Measurements from ENCODE around the gene ARHGAP29.

ARHGAP29 gene

DNA sequence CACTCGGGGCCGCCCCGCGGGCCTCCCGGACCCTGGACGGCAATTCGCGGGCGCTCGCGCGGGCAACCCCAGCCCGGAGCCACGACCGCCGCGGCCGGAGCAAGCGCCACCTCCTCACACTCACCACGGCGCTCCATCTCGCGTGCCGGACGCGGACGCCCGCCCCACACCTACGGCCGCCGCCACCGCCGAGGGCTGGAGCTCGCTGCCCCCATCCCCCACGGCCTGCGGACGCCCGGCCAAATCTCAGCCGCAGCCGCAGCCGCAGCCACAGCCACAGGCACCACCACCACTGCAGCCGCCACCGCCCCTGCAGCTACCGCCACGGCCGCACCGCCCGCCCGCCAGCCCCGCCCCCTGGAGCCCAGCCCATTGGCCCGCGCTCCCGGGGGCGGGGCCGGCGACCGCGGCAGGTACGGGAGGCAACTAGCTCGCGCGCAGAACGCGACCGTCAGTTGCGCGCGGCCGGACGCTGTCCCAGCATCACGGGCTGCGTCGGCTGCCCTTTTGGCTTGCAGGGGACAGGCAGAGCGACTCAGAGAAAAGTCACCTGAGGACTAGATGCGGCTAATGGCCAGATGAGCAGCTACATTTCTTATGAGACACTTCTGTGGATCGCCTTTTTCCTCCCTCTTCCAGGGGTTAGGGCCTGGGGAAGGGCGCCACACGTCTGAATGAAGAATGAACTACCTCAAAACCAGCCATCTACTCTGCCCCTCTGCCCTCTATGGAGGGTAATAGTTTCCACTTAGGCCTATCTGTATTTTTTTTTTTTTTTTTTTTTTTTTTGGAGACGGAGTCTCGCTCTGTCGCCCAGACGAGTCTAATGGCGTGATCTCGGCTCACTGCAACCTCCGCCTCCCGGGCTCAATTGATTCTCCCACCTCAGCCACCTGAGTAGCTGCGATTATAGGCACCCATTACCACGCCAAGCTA, at the start of gene ARHGAP29:
Gene ARHGAP29, minus strand, starts transcription at position 294 of the 936 bp plus-strand sequence. CDS start 5,973 bp downstream, outside the sequence.
- peak in 1 of 2 donors; percentile 18 for DNase-seq (ENCODE audit: low read depth in 2 of 2)

DNA sequence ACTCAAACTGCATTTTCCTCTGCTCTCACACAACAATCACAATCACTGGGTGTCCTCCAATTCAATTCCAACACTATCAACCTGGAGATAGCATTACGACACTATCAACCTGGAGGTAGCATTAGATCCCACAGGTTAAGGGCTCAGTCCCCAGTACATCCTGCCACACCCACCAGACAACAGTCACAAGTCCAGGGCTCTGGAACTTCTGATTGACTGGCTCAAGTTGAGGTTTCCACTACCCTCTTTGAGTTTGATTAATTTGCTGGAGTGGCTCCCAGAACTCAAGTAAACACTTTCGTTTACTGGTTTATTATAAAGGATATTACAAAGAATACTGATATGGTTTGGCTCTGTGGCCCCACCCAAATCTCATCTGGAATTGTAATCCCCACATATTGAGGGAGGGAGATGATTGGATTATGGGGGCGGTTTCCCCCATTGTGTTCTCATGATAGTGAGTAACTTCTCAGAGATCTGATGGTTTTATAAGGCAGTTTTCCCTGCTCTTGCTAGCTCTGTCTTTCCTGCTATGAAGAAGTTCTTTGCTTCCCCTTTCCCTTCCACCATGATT, 49.6 kb upstream of the ARHGAP29 start:
- no peak for DNase-seq (ENCODE audit: low read depth in 2 of 2)

- no peak for DNase-seq (ENCODE audit: low read depth in 2 of 2)
Measured at GRCh38 chr1:94285031-94285654, 47.8 kb upstream of the ARHGAP29 start.

DNA sequence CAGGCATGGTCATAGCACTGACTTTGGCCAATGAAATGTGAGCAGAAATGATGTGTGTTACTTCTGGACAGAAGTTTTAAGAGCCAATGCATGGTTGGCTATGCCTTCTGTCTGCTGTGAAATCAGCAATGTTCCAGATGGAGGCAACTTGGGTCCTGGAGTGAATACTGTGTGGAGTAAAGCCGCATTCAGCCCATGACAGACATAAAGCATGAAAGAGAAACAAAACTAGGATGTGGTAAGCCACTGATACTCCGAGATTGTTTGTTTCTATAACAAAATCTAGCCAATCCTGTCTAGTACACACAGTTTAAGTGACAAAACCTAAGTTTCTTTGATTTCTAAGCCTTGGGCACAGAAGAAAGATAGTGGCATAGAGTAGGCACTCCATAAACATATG, 47.1 kb upstream of the ARHGAP29 start:
- no peak for DNase-seq (ENCODE audit: low read depth in 2 of 2)

DNA sequence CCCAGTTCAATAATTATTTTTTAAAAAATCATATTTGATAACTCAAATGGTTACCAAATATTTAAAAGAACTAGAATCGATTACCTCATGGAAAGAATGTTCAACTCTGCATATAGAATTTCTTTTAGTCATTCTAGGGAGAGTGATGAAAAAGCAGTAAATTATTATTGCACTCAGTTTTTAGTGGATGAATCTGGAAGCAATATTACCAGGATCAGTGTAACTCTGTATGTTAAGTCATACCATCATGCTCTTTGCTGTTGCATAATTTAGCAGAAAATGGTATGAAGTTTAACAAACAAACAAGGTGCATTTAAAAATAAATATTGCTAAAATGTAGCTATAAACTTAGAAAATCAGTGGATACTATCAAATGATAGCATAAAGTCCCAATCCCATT, 46.1 kb upstream of the ARHGAP29 start:
- DNase-seq (ENCODE audit: low read depth in 2 of 2), result no peak

DNA sequence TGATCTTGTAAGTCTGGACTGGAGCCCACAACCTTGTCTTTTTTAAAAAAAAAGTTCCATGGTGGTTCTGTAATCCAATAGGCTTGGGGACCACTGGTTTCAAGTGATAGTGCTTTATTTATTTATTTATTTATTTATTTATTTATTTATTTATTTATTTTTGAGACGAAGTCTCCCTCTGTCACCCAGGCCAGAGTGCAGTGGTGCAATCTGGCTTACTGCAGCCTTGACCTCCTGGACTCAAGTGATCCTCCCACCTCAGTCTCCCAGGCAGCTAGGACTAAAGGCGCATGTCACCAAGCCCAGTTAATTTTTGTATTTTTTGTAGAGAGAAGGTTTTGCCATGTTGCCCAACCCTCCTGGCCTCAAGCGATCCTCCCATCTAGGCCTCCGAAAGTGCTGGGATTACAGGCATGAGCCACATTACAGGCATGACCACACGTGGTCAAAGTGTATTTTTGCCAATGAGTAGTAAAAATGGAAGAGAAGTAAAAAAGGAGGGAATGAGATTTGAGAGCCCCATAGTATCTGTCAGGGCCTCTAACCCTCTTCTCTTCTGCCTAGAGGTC, 44.8 kb upstream of the ARHGAP29 start:
- no peak for DNase-seq (ENCODE audit: low read depth in 2 of 2)

- no peak for DNase-seq (ENCODE audit: low read depth in 2 of 2)
Measured at GRCh38 chr1:94281361-94282142, 44.2 kb upstream of the ARHGAP29 start.

- no peak for DNase-seq (ENCODE audit: low read depth in 2 of 2)
Measured at GRCh38 chr1:94280541-94280940, 43.2 kb upstream of the ARHGAP29 start.

DNA sequence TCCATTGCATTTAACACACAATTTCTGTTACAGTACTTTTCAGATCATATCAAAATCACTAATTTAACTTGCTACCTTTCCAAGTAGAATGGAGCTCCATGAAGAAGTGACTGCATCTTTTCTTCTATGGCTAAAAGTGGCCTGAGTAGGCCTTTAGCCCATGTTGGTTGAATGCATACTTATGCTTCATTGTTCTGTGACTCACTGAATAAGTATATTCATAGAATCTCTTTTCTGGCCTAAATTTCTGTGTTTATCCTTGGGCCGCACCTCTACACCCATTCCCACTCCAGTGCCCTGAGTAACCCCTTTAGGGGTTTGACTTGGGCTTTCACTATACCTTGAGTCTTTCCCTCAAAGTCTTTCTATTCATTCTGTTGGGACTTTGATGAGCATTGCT, 42.1 kb upstream of the ARHGAP29 start:
- no peak for DNase-seq (ENCODE audit: low read depth in 2 of 2)

DNA sequence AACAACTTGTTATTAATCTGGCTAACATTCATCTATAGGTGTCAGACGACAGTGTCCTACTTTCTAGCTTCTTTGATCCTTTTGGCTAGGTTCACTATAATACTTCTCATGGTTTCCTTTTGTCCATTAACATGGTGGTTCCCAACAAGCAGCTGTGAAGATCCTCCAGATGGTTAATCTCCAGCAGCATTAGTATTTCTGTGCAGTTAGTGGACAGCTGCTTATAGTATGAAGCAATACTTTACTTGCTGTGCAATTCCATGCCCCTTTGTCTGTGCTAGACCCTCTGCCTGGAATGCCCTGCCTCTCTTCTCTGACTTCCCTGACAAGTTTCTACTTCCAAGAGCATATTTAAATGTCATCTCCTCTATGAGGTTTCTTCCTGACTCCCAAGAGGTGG, 41.7 kb upstream of the ARHGAP29 start:
- no peak for DNase-seq (ENCODE audit: low read depth in 2 of 2)

DNA sequence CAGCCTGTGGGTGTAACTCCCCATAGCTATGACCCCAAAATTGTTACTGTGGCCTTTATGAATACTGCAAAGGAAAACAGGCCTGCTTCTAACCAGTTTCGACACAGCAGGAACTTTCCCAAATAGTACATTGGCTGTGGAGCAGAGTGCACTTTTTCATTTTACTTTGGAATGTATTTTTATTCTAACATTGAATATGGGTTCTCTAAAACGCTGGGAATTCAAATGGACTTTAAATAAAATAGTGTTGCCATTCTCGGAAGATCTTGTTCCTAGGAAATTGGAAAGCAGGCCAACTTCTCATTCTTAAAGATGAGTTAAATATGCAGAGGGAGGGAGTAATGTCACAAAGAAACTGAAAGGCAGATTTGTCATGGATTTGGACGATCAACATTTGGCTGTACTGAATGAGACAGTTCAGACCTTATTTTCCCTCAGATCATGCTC, 39.6 kb upstream of the ARHGAP29 start:
- no peak for DNase-seq (ENCODE audit: low read depth in 2 of 2)

- no peak for DNase-seq (ENCODE audit: low read depth in 2 of 2)
Measured at GRCh38 chr1:94275083-94275482, 37.7 kb upstream of the ARHGAP29 start.

GRCh38 chr1:94274561-94274960, 37.2 kb upstream of the ARHGAP29 start:
- no peak for DNase-seq (ENCODE audit: low read depth in 2 of 2)

- no peak for DNase-seq (ENCODE audit: low read depth in 2 of 2)
Measured at GRCh38 chr1:94273111-94273510, 35.7 kb upstream of the ARHGAP29 start.

GRCh38 chr1:94272388-94272787, 35.0 kb upstream of the ARHGAP29 start:
- no peak for DNase-seq (ENCODE audit: low read depth in 2 of 2)

DNA sequence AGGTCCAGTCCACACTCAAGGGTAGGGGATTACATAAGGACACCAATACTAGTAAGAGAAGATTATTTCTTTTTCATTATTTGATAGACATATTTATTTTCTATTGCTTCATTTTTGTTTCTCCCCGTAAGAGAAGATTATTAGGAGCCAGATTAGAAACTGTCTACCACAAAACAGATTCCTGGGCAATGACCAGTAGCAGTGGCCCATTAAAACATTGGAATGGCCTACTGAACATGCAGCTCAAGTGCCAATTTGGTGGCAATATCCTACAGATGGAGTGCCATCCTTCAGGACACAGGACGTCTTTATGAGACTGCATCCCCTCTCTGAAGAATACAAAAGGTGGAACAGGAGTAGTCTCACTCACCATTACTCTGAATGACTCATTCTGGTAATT, 34.0 kb upstream of the ARHGAP29 start:
- DNase-seq (ENCODE audit: low read depth in 2 of 2), result no peak

GRCh38 chr1:94270801-94271203, 33.4 kb upstream of the ARHGAP29 start:
- DNase-seq (ENCODE audit: low read depth in 2 of 2), result no peak

DNA sequence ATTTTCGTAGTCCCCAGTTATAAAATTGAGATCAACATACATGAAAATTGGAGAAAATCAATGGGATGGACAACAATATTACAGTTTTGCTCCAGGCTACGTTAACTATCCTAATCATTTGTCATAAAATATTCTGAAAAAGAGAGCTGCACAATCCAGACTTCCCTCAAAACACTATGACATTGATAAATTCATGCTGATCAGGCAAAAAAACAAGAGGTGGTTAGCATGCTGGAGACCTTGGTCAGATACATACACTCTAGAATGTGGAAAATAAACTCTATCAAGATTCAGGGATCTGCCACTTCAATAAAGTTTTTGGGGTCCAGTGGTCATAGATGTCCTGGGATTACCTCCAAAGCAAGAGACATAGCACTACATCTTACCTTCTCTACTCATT, 32.5 kb upstream of the ARHGAP29 start:
- no peak for DNase-seq (ENCODE audit: low read depth in 2 of 2)

DNA sequence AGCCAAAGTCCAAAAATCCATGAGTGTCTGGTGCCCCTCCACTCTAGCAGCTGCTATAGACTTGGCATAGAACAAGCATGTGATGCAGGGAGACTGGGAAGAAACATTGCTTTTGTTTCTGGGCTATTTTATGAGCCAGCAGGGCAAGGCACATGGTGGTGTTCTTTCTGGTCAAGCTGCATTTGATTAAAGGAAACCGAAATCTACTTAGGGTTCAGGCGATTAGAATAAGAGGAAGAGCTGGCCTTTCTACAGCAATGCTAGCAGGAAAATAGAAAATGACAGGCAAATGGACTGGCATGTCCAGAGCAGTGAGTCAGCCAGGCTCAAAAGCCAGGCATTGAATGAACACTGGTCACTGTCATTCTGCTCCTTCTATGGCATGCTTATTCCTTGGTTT, 28.5 kb upstream of the ARHGAP29 start:
- DNase-seq (ENCODE audit: low read depth in 2 of 2), result no peak

DNA sequence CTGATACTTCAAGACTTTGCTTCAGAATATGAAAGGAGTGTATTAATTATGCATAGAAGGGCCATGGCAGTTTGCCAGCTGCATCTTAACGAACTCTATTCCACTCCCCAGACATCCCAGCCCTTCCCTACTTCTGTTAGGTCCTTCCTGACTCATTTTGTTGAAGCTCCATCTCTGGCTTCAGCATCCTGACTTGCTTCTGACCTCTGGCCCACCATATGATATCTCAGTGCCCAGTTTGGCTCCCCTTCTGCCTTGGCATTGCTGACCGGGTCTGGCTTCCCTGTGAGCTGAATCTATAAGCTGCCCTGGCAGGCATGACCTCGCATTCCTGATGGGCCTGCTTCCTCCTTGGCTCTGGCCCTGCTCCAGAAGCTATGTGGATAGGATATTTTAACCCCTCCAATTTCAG, 27.6 kb upstream of the ARHGAP29 start:
- DNase-seq (ENCODE audit: low read depth in 2 of 2), result no peak

- DNase-seq (ENCODE audit: low read depth in 2 of 2), result no peak
Measured at GRCh38 chr1:94260635-94261387, 23.4 kb upstream of the ARHGAP29 start.
